H9 (cell line): ENCODE measurements around the gene NUDT22. TPM values are rescaled to one million over a fixed set of nuclear protein-coding genes. Genes with fewer than 3 reads are reported as not detected.

Experiments
- DNase-seq: peaks from one replicate; pipeline ENCODE4 v3.0.0-alpha.2; 2017
- H2AFZ ChIP-seq: one replicate; pipeline ENCODE4 v1.6.1; 2013; ENCODE audit warnings: mild to moderate bottlenecking, low read length, control low read depth, moderate library complexity
- H2AK5ac ChIP-seq: 2 replicates; pipeline ENCODE4 v1.6.1; 2013; ENCODE audit warnings: low read length, control low read depth, mixed read lengths; ENCODE audit not compliant: insufficient read length
- H2BK120ac ChIP-seq: one replicate; pipeline ENCODE4 v1.6.1; 2013; ENCODE audit warnings: low read depth, mild to moderate bottlenecking, low read length, control low read depth, inconsistent platforms; ENCODE audit not compliant: poor library complexity, severe bottlenecking
- H2BK12ac ChIP-seq: 2 replicates; pipeline ENCODE4 v1.6.1; 2013; ENCODE audit warnings: low read length, control low read depth, mixed read lengths, low read depth; ENCODE audit not compliant: insufficient read length
- H2BK15ac ChIP-seq: 2 replicates; pipeline ENCODE4 v1.6.1; 2013; ENCODE audit warnings: low read depth, low read length, control low read depth
- H2BK20ac ChIP-seq: one replicate; pipeline ENCODE4 v1.6.1; 2013; ENCODE audit warnings: low read depth, mild to moderate bottlenecking, low read length, control low read depth, inconsistent platforms; ENCODE audit not compliant: poor library complexity, severe bottlenecking
- H2BK5ac ChIP-seq: 2 replicates; pipeline ENCODE4 v1.6.1; 2013; ENCODE audit warnings: low read length, control low read depth, mixed read lengths; ENCODE audit not compliant: insufficient read length
- H3K14ac ChIP-seq: 2 replicates; pipeline ENCODE4 v1.6.1; 2013; ENCODE audit warnings: low read length, control low read depth; ENCODE audit not compliant: insufficient read depth
- H3K18ac ChIP-seq: 2 replicates; pipeline ENCODE4 v1.6.1; 2013; ENCODE audit warnings: low read depth, mild to moderate bottlenecking, mixed read lengths, low read length, control low read depth; ENCODE audit not compliant: insufficient read length
- H3K23ac ChIP-seq: 2 replicates; pipeline ENCODE4 v1.6.1; 2013; ENCODE audit warnings: low read length, control low read depth, mixed read lengths, low read depth; ENCODE audit not compliant: insufficient read length
- H3K23me2 ChIP-seq: 2 replicates; pipeline ENCODE4 v1.6.1; 2013; ENCODE audit warnings: low read depth, mild to moderate bottlenecking, mixed read lengths, low read length, control low read depth; ENCODE audit not compliant: insufficient read length, poor library complexity, severe bottlenecking
- H3K27ac ChIP-seq: 2 replicates; pipeline ENCODE4 v1.5.1; 2013; ENCODE audit warnings: low read length, control low read depth, mixed read lengths, low read depth; ENCODE audit not compliant: insufficient read length
- H3K27me3 ChIP-seq: 2 replicates; pipeline ENCODE4 v1.6.1; 2013; ENCODE audit warnings: low read length, control low read depth, inconsistent platforms; ENCODE audit not compliant: insufficient read depth
- H3K4ac ChIP-seq: 2 replicates; pipeline ENCODE4 v1.6.1; 2013; ENCODE audit warnings: low read depth, mild to moderate bottlenecking, control low read depth, inconsistent platforms, low read length, moderate library complexity
- H3K4me1 ChIP-seq: 2 replicates; pipeline ENCODE4 v1.6.1; 2013; ENCODE audit warnings: low read length, control low read depth, inconsistent platforms; ENCODE audit not compliant: insufficient read depth
- H3K4me2 ChIP-seq: 2 replicates; pipeline ENCODE4 v1.6.1; 2013; ENCODE audit warnings: low read length, control low read depth, mixed read lengths; ENCODE audit not compliant: insufficient read length, insufficient read depth
- H3K56ac ChIP-seq: 2 replicates; pipeline ENCODE4 v1.6.1; 2013; ENCODE audit warnings: low read depth, mild to moderate bottlenecking, mixed read lengths, low read length, control low read depth; ENCODE audit not compliant: insufficient read length
- H3K79me1 ChIP-seq: 2 replicates; pipeline ENCODE4 v1.6.1; 2013; ENCODE audit warnings: low read depth, mild to moderate bottlenecking, moderate library complexity, low read length, control low read depth, inconsistent platforms; ENCODE audit not compliant: insufficient read depth, poor library complexity, severe bottlenecking
- H3K79me2 ChIP-seq: 2 replicates; pipeline ENCODE4 v1.6.1; 2013; ENCODE audit warnings: low read length, control low read depth, inconsistent platforms; ENCODE audit not compliant: insufficient read depth
- H3K9ac ChIP-seq: 2 replicates; pipeline ENCODE4 v1.6.1; 2013; ENCODE audit warnings: low read length, control low read depth, mixed read lengths; ENCODE audit not compliant: insufficient read length; ENCODE audit errors: extremely low read depth
- H3K9me3 ChIP-seq: one replicate; pipeline ENCODE4 v1.6.1; 2013; ENCODE audit warnings: low read depth, low read length, inconsistent platforms; ENCODE audit not compliant: control insufficient read depth
- H3T11ph ChIP-seq: one replicate; pipeline ENCODE4 v1.6.1; 2013; ENCODE audit warnings: mild to moderate bottlenecking, low read length, control low read depth, inconsistent platforms
- H4K20me1 ChIP-seq: one replicate; pipeline ENCODE4 v1.6.1; 2013; ENCODE audit not compliant: control insufficient read depth, insufficient read length, insufficient read depth
- H4K5ac ChIP-seq: 2 replicates; pipeline ENCODE4 v1.6.1; 2013; ENCODE audit warnings: low read depth, mild to moderate bottlenecking, mixed read lengths, low read length, control low read depth; ENCODE audit not compliant: insufficient read length
- H4K8ac ChIP-seq: replicated peaks from 2 replicates; pipeline ENCODE4 v1.6.1; 2013; ENCODE audit warnings: low read length, control low read depth, mixed read lengths, low read depth; ENCODE audit not compliant: insufficient read length
- H4K91ac ChIP-seq: 2 replicates; pipeline ENCODE4 v1.6.1; 2013; ENCODE audit warnings: low read depth, mild to moderate bottlenecking, moderate library complexity, mixed read lengths, low read length, control low read depth; ENCODE audit not compliant: insufficient read length
- H3K27ac Mint-ChIP-seq, 3 experiments: 2 replicates in 2 of 3; 3 replicates in 1 of 3; pipeline ENCODE4 v1.8.0; 2020 to 2021; ENCODE audit warnings: mixed read lengths in 3 of 3, mild to moderate bottlenecking in 1 of 3, moderate library complexity in 1 of 3
- H3K27me3 Mint-ChIP-seq: 2 replicates; pipeline ENCODE4 v1.8.0; 2021; ENCODE audit warnings: low read depth, mild to moderate bottlenecking, moderate library complexity, mixed read lengths
- H3K36me3 Mint-ChIP-seq, 3 experiments: 2 replicates in 2 of 3; 3 replicates in 1 of 3; pipeline ENCODE4 v1.8.0; 2020 to 2021; ENCODE audit warnings: low read depth in 3 of 3, mixed read lengths in 3 of 3; ENCODE audit not compliant: insufficient read depth in 1 of 3
- H3K4me1 Mint-ChIP-seq, 2 experiments: 2 replicates each; pipeline ENCODE4 v1.8.0; 2020; ENCODE audit warnings: mixed read lengths in 2 of 2
- H3K4me3 Mint-ChIP-seq, 2 experiments: 2 replicates in 1 of 2; 3 replicates in 1 of 2; pipeline ENCODE4 v1.8.0; 2020 to 2021; ENCODE audit warnings: mild to moderate bottlenecking in 2 of 2, mixed read lengths in 2 of 2, moderate library complexity in 1 of 2
- H3K9me3 Mint-ChIP-seq, 2 experiments: 2 replicates in 1 of 2; 3 replicates in 1 of 2; pipeline ENCODE4 v1.8.0; 2020; ENCODE audit warnings: mild to moderate bottlenecking in 2 of 2, mixed read lengths in 2 of 2, moderate library complexity in 1 of 2
- CTCF ChIP-seq: fragments of 200-600 bp; sonication (generic); conservative IDR thresholded peaks from 3 replicates; pipeline ENCODE4 v1.8.0; 2021; ENCODE audit warnings: antibody characterized with exemption, mild to moderate bottlenecking
- WGBS: extraction: QIAGEN DNeasy Blood & Tissue Kit; methylation state at CpG from one replicate; pipeline ENCODE4 v1.1.7; 2013; ENCODE audit warnings: missing lambda C conversion rate, low lambda C conversion rate, mixed read lengths; ENCODE audit not compliant: insufficient read length; ENCODE audit errors: extremely low coverage; 5-methylcytosine and 5-hydroxymethylcytosine counted together
- total RNA-seq: library from RNA; stranded (reverse); gene quantifications from 2 replicates; pipeline ENCODE4 v1.2.1, GENCODE V29; 2021

The NUDT22 gene
- total RNA-seq, 1 experiment from 2014 or later: 39.6 TPM

- H3K4me1 Mint-ChIP-seq: peaks cover 3 to 4% of the 10 kb centered on the region in 2 experiments; a peak in 2 of 4 replicates
- Histone ChIP-seq H3K79me2 (no peaks in the 10 kb centered on the region), H3K27ac (no peak overlapping the region), H3K4me2 (no peak overlapping the region), H3K23me2 (no peaks in the 10 kb centered on the region), H2BK20ac (no peak overlapping the region), H2AFZ (no peak overlapping the region), H2AK5ac (no peak overlapping the region), H4K20me1 (no peaks in the 10 kb centered on the region), H3T11ph (no peak overlapping the region), H4K5ac (no peak overlapping the region), H4K91ac (no peak overlapping the region), H2BK120ac (no peak overlapping the region), H3K23ac (no peak overlapping the region), H3K9ac (no peak overlapping the region), H3K4me1 (no peaks in the 10 kb centered on the region), H3K4ac (no peak overlapping the region), H2BK12ac (no peak overlapping the region), H3K27me3 (no peaks in the 10 kb centered on the region), H2BK5ac (no peak overlapping the region), H3K18ac (no peak overlapping the region), H3K14ac (no peak overlapping the region), H2BK15ac (no peak overlapping the region), H3K9me3 (no peaks in the 10 kb centered on the region), H4K8ac (no peak overlapping the region), H3K56ac (no peak overlapping the region), H3K79me1 (no peaks in the 10 kb centered on the region)
- WGBS: no CpG with 5 or more reads among the region's 6 CpGs
- no peaks in the 10 kb centered on the region for H3K9me3 Mint-ChIP-seq
- TF ChIP-seq CTCF: peak; percentile 34; the same call in 1 of the 3 replicates
- no peaks in the 10 kb centered on the region; the same call in 1 of the 2 replicates for H3K27me3 Mint-ChIP-seq
- no peak overlapping the region for H3K4me3 Mint-ChIP-seq
- H3K36me3 Mint-ChIP-seq: peaks cover 3 to 54% (median 25%) of the 10 kb centered on the region in 3 experiments
- DNase-seq: no peak
- H3K27ac Mint-ChIP-seq: peak overlapping the region in 1 of 3 experiments; percentile 28; a peak in 1 of 7 replicates
Observed at GRCh38 chr11:64216879-64217278, 9.2 kb upstream of the NUDT22 start.
